ENCODE results near the gene RASGEF1C. TPM values are rescaled to one million over a fixed set of nuclear protein-coding genes. Genes with fewer than 3 reads are reported as not detected.

Gene RASGEF1C
- total and polyA plus RNA-seq, 5 experiments from 2014 or later, result not detected

DNA sequence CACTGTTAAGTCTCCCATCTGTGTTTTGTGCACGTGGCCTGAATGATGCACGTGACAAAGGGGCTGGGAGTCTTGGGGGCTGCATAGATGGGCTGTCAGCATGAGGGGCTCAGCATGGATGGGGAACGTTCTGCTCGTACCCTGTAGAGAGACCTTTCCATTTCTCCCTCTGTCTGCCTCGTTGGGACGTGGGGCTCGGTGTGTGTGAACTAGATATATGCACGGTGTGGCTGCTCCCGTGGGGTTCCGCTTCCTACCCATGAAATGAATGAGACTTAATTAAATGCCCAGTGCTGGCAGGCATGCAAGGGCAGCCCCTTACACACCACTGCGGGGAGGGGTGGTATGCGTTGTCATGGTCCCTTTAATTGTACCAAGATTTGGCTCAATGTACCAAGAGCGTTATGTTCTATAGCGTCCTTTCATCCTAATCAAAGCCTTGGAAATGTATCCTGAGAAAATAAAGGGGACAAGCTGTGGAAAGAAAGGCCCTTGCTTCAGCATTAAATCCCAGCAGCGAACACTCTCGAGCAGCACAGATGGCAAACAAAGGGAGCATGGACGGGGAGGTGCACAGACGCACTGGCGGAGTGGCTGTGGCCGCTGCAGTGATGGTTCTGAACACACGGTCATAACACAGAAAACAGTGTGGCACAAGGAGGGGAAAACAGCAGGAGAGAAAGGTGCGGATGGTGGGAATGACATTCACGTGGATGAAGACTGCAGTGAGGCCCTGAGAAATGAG lies 66.8 kb downstream of the RASGEF1C start:
- Mint-ChIP-seq H3K36me3 (peaks cover 0 to 12% (median 1%) of the 10 kb centered on the region in 3 donors), H3K4me1 (peaks cover 0 to 1% (median 0%) of the 10 kb centered on the region in 4 donors), H3K9me3 (peaks cover 0 to 19% (median 11%) of the 10 kb centered on the region in 9 donors), H3K27me3 (peaks cover 13 to 53% (median 24%) of the 10 kb centered on the region in 5 donors), H3K4me3 (no peak overlapping the region), H3K27ac (no peak overlapping the region)
- POLR2A ChIA-PET, result no interaction called here
- DNase-seq, result no peak
- ATAC-seq, result no peak

DNA sequence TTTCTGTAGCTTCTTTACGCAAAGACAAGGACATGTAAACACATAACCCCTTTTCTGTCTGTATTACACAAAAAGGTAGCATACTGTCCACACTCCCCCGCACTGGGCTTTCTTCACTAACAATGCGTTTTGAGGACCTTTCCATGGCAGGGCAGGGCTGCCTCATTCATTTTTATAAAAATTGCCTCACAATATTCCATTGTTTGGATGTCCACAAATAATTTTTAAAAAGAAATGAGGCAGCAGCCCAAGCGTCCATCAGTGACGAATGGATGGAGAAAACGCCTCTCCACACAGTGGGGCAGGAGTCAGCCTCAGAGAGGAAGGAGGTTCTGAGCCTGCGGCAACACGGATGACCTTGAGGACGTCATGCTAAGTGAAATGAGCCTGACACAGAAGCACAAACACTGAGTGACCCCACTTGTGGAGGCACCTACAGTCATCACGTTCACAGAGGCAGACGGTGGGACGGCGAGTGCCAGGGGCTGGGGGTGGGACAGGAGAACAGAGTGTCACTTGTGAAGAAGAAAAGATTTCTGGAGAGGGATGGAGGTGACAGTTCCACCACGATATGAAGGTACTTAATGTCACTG lies 67.8 kb downstream of the RASGEF1C start:
- H3K4me1 Mint-ChIP-seq, result peaks cover 0 to 1% (median 0%) of the 10 kb centered on the region in 4 donors
- no peak overlapping the region for H3K27ac Mint-ChIP-seq
- POLR2A ChIA-PET, result no interaction called here
- H3K27me3 Mint-ChIP-seq, result peaks cover 10 to 46% (median 25%) of the 10 kb centered on the region in 5 donors
- peaks cover 0 to 10% (median 3%) of the 10 kb centered on the region in 9 donors for H3K9me3 Mint-ChIP-seq
- peaks cover 0 to 2% (median 0%) of the 10 kb centered on the region in 3 donors for H3K36me3 Mint-ChIP-seq
- ATAC-seq, result no peak
- no peak for DNase-seq
- H3K4me3 Mint-ChIP-seq, result no peak overlapping the region

DNA sequence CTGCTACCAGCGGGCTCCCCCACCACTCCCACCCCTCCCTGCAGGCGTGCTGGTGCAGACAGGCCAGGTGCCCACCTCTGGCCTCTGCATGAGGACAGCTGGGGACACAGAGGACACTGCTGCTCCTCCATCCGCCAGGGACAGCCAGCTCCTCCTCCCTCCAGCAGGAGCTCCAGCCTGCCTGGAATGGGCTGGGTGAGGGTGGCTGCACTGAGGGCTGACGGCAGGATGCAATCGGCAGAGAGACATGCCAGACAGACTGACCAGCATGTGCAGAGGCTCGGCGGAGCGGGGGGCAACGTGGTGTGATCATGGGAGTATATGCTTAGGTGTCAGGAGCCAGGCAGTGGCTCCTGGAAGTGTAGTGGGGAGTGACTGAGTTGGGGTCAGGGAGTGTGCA lies 68.4 kb downstream of the RASGEF1C start:
- POLR2A ChIA-PET, result no interaction called here
- peaks cover 10 to 44% (median 25%) of the 10 kb centered on the region in 5 donors for H3K27me3 Mint-ChIP-seq
- no peak overlapping the region for H3K4me3 Mint-ChIP-seq
- H3K4me1 Mint-ChIP-seq, result peaks cover 0 to 2% (median 1%) of the 10 kb centered on the region in 4 donors
- no peak overlapping the region for H3K27ac Mint-ChIP-seq
- DNase-seq, result no peak
- H3K36me3 Mint-ChIP-seq, result no peaks in the 10 kb centered on the region
- no peak for ATAC-seq
- peaks cover 0 to 4% (median 0%) of the 10 kb centered on the region in 9 donors for H3K9me3 Mint-ChIP-seq

DNA sequence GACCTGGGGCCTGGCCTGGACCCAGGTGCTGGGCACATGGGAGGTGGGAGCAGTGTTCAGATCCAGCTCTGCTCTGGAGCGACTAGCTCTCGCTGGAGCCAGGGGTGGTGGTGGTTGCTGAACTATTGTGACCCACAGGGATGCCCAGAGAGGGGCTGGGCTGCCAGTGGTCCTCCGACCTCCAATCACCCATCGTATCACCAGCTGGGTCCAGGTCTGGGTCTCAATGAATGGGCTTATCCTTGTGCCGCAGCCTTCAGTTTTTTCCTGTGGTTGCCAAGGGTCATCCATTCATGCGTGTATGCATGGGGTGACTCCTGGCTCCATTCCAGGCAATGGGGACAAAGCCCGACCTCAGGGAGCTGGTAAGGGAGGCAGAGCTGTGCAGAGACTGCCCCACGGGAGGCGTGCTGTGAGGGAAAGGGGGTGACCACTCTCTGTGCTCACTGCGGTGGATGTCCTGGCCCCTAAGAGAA lies 68.9 kb downstream of the RASGEF1C start:
- peaks cover 4 to 6% (median 5%) of the 10 kb centered on the region in 4 donors for H3K4me1 Mint-ChIP-seq
- H3K36me3 Mint-ChIP-seq, result no peaks in the 10 kb centered on the region
- DNase-seq, result no peak
- H3K9me3 Mint-ChIP-seq, result peaks cover 0 to 2% (median 0%) of the 10 kb centered on the region in 9 donors
- POLR2A ChIA-PET, result no interaction called here
- H3K27me3 Mint-ChIP-seq, result peaks cover 10 to 44% (median 25%) of the 10 kb centered on the region in 5 donors
- ATAC-seq, result no peak
- no peak overlapping the region for H3K4me3 Mint-ChIP-seq
- H3K27ac Mint-ChIP-seq, result no peak overlapping the region

DNA sequence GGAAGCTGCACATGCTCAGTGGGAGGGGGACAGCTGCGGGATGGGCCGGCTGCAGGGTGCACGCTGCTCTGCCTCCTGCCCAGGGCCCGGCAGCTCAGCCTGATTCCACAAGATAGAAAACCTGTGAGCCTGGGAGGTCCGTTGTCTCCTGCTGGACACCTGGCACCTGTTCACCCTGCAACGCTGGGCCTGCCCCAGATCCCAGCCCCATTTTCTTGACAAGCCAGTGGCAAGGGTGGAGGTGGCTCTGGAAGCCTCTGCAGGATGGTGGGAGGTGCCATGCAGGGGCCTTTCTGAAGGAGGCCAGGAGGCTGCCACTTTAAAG lies 69.3 kb downstream of the RASGEF1C start:
- Mint-ChIP-seq H3K4me1 (peaks cover 4 to 10% (median 6%) of the 10 kb centered on the region in 4 donors), H3K36me3 (no peaks in the 10 kb centered on the region), H3K27ac (no peak overlapping the region), H3K4me3 (no peak overlapping the region), H3K9me3 (peaks cover 0 to 2% (median 0%) of the 10 kb centered on the region in 9 donors), H3K27me3 (peaks cover 10 to 44% (median 25%) of the 10 kb centered on the region in 5 donors)
- POLR2A ChIA-PET, result no interaction called here
- no peak for ATAC-seq
- DNase-seq, result no peak

DNA sequence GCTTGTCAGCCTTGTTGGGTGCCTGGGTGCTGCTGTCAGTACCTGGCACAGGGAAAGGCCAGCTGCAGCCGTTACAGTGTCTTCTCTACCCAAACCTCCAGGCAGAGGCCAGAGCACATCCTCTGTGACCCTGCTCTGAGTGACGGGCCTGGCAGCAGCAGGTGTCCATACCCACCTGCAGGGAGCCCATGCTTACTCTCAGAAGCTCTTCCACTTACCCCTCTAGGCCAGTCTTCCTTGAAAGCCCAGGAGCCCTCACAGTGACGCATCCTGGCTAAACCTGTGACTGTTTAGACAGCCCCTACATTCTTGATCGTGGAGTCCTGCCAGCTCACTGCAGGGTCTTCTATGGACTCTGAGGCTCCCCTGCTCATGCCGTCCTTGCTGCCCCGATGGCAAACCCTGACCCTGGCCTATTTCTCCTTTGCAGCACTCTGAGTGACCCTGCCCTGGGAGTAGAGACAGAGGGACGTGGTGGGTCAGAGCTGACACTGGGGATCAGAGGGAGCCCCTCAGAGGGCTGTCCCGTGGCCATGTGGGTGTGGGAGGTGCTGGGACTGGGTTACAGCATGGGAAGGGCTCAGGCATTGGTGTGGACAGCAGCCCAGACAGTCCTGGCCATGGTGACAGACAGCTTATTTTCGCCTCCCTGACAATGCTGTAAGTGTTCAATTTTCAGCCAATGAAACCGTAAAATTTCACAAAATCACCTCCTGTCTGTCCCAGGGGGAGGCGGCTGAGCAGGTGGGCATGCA lies 69.9 kb downstream of the RASGEF1C start:
- H3K4me1 Mint-ChIP-seq, result peaks cover 5 to 10% (median 6%) of the 10 kb centered on the region in 4 donors
- no peak overlapping the region for H3K4me3 Mint-ChIP-seq
- peaks cover 10 to 44% (median 25%) of the 10 kb centered on the region in 5 donors for H3K27me3 Mint-ChIP-seq
- POLR2A ChIA-PET, result no interaction called here
- peaks cover 0 to 2% (median 0%) of the 10 kb centered on the region in 9 donors for H3K9me3 Mint-ChIP-seq
- no peak for DNase-seq
- no peak overlapping the region for H3K27ac Mint-ChIP-seq
- H3K36me3 Mint-ChIP-seq, result no peaks in the 10 kb centered on the region
- ATAC-seq, result no peak

DNA sequence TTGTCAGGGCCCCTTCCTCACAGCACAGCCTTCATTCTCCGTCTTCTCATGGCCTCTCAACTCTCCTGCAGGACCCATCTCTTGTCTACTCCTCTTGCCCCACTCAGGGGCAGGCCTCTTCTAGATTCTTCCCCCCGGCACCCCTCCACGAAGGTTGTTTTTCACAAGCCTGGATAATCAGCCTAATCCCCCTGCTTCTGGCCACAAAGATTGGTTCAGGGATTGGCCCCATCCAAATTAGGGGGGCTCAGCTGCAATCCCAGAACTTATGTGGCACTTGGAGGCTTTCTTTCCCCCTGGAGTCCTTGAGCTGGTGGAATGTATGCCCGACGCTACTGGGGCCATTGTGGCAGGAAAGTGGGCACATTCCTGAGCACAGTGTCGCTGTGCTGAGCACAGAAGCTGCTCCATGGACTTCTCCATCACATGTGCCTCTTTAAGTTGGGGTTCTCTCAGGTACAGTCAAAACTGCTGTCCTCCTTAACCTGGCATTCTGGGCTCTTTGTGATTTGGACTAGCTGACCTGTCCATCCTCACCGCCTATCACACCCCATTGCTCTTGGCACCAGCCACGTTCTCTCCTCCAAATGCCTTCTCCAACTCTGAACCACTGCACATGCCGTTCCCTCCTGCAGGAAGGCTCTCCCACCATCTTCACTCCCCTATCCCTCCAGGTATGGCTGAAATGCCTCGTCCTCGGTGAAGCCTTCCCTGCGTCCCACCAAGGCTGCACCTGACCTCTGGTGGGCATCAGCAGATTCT lies 70.6 kb downstream of the RASGEF1C start:
- Mint-ChIP-seq H3K9me3 (no peaks in the 10 kb centered on the region), H3K4me3 (no peak overlapping the region), H3K27me3 (peaks cover 10 to 44% (median 25%) of the 10 kb centered on the region in 5 donors), H3K36me3 (no peaks in the 10 kb centered on the region), H3K4me1 (peaks cover 5 to 10% (median 8%) of the 10 kb centered on the region in 4 donors), H3K27ac (no peak overlapping the region)
- DNase-seq (no peak), ATAC-seq (no peak)
- POLR2A ChIA-PET, result no interaction called here

DNA sequence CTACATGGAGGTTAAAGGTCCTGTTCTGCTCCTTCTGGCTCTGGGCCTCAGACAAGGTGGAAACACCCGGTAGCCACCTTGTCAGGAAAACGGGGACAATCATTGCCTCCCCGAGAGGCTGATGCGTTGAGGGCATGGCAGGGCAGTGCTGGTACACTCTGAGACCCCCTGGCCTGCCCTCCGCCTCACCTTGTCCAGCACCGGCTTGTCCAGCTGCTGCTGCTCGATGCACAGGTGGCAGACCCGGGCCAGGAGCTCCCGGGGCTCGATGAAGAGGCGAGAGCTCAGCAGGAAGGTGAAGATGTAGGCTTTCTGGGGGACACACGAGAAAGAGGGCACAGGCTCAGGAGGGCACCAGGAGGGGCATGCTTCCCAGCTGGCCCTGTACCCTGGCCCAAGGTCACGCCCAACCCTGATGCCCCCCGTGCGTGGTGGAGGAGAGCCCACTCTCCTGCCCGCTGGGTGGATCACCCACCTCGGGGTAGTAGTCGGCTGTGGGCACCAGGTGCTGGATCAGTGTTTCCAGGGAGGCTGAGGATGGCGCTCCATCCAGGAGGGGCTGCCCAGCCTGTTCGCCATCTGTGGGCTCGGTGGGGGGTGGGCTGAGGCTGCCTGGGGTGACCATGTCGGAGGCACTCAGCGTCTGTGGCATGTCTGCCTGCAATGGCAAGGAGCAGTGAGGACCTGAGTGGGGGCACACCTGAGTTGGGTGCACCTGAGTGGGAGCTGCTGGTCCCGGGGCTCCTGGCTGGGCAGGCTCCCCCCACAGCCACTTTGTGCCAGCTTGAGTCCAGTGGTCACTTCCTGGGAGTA lies 71.4 kb downstream of the RASGEF1C start:
- Mint-ChIP-seq H3K9me3 (no peaks in the 10 kb centered on the region), H3K27me3 (peaks cover 10 to 44% (median 25%) of the 10 kb centered on the region in 5 donors), H3K36me3 (no peaks in the 10 kb centered on the region), H3K4me3 (no peak overlapping the region), H3K27ac (peak overlapping the region in 1 of 10 donors; percentile 29), H3K4me1 (peaks cover 5 to 10% (median 8%) of the 10 kb centered on the region in 4 donors)
- POLR2A ChIA-PET, result no interaction called here
- DNase-seq (no peak), ATAC-seq (no peak)

DNA sequence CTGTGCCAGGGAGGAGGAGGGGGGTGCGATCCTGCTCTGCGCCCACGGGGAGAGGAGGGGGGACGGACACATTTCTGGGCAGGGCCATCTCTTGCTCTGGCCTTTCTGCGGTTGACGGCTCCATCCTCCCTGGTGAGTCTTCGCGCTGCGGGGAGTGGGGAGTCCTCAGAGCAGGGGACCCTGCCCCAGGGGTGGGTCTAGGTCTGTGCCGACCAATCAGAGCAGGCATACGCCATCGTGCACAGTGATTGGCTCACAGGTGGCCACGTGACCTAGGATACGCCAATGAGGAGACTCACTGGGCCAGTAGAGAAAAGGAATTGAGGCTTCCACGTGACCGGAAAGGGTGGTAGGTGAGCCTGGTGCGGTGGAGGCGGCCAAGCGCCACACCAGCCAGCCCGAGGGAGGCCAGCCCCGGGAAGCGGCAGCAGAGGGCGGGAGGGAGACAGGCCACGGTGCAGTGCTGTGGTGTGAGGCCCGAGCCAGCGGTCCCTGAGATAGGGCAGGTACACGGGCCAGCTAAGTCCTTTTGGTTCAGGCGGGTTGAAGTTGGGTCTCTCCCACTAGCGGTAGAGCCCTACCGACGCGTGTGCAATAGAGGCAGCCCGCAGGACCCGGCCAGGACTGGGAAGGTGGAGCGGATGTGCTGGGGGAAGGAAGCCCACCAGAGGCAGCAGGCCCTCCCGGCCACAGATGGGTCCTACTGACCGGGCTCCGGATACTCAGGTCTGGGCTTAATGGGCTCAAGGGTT lies 72.2 kb downstream of the RASGEF1C start:
- H3K9me3 Mint-ChIP-seq, result no peaks in the 10 kb centered on the region

DNA sequence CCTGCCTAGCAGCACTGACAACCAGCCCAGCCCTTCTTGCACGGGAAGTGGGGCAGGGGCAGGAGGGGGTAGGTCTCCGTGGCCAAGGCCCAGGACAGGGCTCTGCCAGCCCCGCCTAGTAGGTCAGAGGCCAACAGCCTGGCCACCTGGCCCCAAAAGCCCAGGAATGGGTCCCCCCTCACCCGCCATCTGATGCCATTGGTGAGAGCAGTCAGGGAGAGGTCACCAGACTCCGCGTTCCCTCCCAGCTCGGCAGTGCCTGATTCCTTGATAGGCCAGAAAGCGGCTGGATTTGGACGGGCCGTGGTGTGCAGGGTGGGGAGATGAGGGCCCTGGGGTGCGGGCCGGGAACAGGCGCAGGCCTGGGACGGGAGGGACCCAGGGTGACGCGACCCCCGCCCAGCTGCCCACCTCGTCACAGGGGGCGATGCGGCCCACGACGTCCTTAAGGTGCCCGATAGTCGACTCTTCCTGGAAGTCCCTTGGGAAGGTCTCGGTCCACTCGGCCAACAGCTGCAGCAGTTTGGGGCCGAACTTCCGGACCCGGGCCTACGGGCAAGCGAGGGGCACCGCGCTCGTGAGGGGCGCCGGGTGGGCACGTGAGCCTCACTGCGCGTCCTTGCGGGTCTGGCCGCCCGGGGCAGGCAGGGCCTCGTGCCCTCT lies 72.9 kb downstream of the RASGEF1C start:
- Mint-ChIP-seq H3K4me3 (no peak overlapping the region), H3K36me3 (no peaks in the 10 kb centered on the region), H3K4me1 (peaks cover 5 to 11% (median 8%) of the 10 kb centered on the region in 4 donors), H3K9me3 (no peaks in the 10 kb centered on the region), H3K27me3 (peaks cover 7 to 30% (median 17%) of the 10 kb centered on the region in 5 donors), H3K27ac (no peak overlapping the region)
- ATAC-seq, result no peak
- POLR2A ChIA-PET, result no interaction called here
- peak in 2 of 10 donors; percentile 11 to 45 for DNase-seq

More for the DNA sequence above, 72.2 kb downstream of the RASGEF1C start:
- POLR2A ChIA-PET, result no interaction called here
- Mint-ChIP-seq H3K36me3 (no peaks in the 10 kb centered on the region), H3K4me3 (no peak overlapping the region), H3K27me3 (peaks cover 7 to 37% (median 18%) of the 10 kb centered on the region in 5 donors), H3K27ac (no peak overlapping the region), H3K4me1 (peaks cover 5 to 10% (median 8%) of the 10 kb centered on the region in 4 donors)
- DNase-seq, result peak in 2 of 10 donors; percentile 16 to 52
- ATAC-seq, result no peak

Data from naive thymus-derived CD8-positive, alpha-beta T cell (primary cell).